Endothelial cell (in vitro differentiated cells): ENCODE data around the gene STMN3. TPM values are rescaled to one million over a fixed set of nuclear protein-coding genes. Genes with fewer than 3 reads are reported as not detected.

ENCODE experiments used
- DNase-seq: peaks from one replicate; pipeline ENCODE4 v3.0.0; 2021; ENCODE audit warnings: low spot score
- H3K27ac Mint-ChIP-seq: one replicate; pipeline ENCODE4 v1.8.0; 2021; ENCODE audit warnings: mixed read lengths, inconsistent platforms; ENCODE audit not compliant: unreplicated experiment
- H3K27me3 Mint-ChIP-seq: one replicate; pipeline ENCODE4 v1.8.0; 2021; ENCODE audit warnings: mild to moderate bottlenecking, moderate library complexity, mixed read lengths, inconsistent platforms; ENCODE audit not compliant: unreplicated experiment
- H3K36me3 Mint-ChIP-seq: one replicate; pipeline ENCODE4 v1.8.0; 2021; ENCODE audit warnings: mild to moderate bottlenecking, low read depth, mixed read lengths, inconsistent platforms; ENCODE audit not compliant: unreplicated experiment
- H3K4me1 Mint-ChIP-seq: one replicate; pipeline ENCODE4 v1.8.0; 2021; ENCODE audit warnings: mild to moderate bottlenecking, mixed read lengths, inconsistent platforms; ENCODE audit not compliant: unreplicated experiment
- H3K4me3 Mint-ChIP-seq: one replicate; pipeline ENCODE4 v1.8.0; 2021; ENCODE audit warnings: mild to moderate bottlenecking, mixed read lengths, inconsistent platforms; ENCODE audit not compliant: unreplicated experiment
- H3K9me3 Mint-ChIP-seq: one replicate; pipeline ENCODE4 v1.8.0; 2021; ENCODE audit warnings: mixed read lengths, inconsistent platforms; ENCODE audit not compliant: unreplicated experiment
- CTCF ChIP-seq: fragments of 200-600 bp; sonication (generic); IDR thresholded peaks from one replicate; pipeline ENCODE4 v1.5.0; 2021; ENCODE audit warnings: antibody characterized with exemption; ENCODE audit not compliant: unreplicated experiment
- total RNA-seq: library from RNA; stranded (reverse); fragmentation: NEBNext Ultra II Directional; extraction: Animal tissue kit (Norgen Biotek cat#: 25700); gene quantifications from one replicate; pipeline ENCODE4 v1.2.1, GENCODE V29; 2021; ENCODE audit not compliant: unreplicated experiment

Gene STMN3
- total RNA-seq, 1 donor from 2014 or later = 12.8 TPM

GRCh38 chr20:63664861-63665594 lies 11.8 kb upstream of the STMN3 start:
- Mint-ChIP-seq H3K27ac (peak overlapping the region; percentile 58), H3K27me3 (peaks cover 12% of the 10 kb centered on the region), H3K9me3 (no peaks in the 10 kb centered on the region), H3K36me3 (peaks cover 22% of the 10 kb centered on the region), H3K4me3 (no peak overlapping the region), H3K4me1 (peaks cover 3% of the 10 kb centered on the region)
- DNase-seq = no peak
- TF ChIP-seq CTCF = no peak

- Mint-ChIP-seq H3K36me3 (peaks cover 20% of the 10 kb centered on the region), H3K27ac (no peak overlapping the region), H3K27me3 (peaks cover 16% of the 10 kb centered on the region), H3K4me3 (no peak overlapping the region), H3K4me1 (peaks cover 10% of the 10 kb centered on the region), H3K9me3 (no peaks in the 10 kb centered on the region)
- DNase-seq = no peak
- TF ChIP-seq CTCF = no peak
Observed at GRCh38 chr20:63664143-63664851, 11.1 kb upstream of the STMN3 start.

- Mint-ChIP-seq H3K4me1 (peaks cover 12% of the 10 kb centered on the region), H3K9me3 (no peaks in the 10 kb centered on the region), H3K27me3 (peaks cover 16% of the 10 kb centered on the region), H3K27ac (no peak overlapping the region), H3K4me3 (no peak overlapping the region), H3K36me3 (peaks cover 13% of the 10 kb centered on the region)
- no peak for TF ChIP-seq CTCF
- DNase-seq = no peak
Observed at GRCh38 chr20:63663332-63664066, 10.3 kb upstream of the STMN3 start.

GRCh38 chr20:63662813-63663189 lies 9.6 kb upstream of the STMN3 start:
- Mint-ChIP-seq H3K9me3 (no peaks in the 10 kb centered on the region), H3K4me3 (no peak overlapping the region), H3K4me1 (peaks cover 16% of the 10 kb centered on the region), H3K27ac (no peak overlapping the region), H3K27me3 (peaks cover 16% of the 10 kb centered on the region), H3K36me3 (peaks cover 7% of the 10 kb centered on the region)
- no peak for TF ChIP-seq CTCF
- DNase-seq = no peak
